ENCODE data around the gene FBXW11. TPM values are rescaled to one million over a fixed set of nuclear protein-coding genes. Genes with fewer than 3 reads are reported as not detected.

The FBXW11 gene
- total RNA-seq, 1 donor from 2014 or later: 71.6 TPM

DNA sequence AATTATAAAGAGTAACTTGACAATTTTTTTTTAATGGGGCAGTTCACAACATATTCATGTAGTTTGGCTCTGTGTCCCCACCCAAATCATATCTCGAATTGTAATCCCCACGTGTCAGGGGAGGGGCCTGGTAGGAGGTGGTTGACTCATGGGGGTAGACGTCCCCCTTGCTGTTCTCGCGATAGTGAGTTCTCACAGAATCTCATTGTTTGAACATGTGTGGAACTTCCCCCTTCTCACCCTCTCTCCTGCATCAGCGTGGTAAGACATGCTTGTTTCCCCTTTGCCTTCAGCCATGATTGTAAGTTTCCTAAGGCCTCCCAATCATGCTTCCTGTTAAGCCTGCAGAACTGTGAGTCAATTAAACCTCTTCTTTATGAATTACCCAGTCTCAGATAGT, 40.7 kb downstream of the FBXW11 start:
- DNase-seq (ENCODE audit: low read depth) (no peak), FAIRE-seq (no peak)
- Histone ChIP-seq H3K36me3 (ENCODE audit: control insufficient read depth, insufficient read depth, low read length) (no peaks in the 10 kb centered on the region), H3K27me3 (ENCODE audit: control insufficient read depth, insufficient read depth, low read length) (no peaks in the 10 kb centered on the region), H3K4me3 (ENCODE audit: low read depth, low read length) (no peak overlapping the region)
- no peak for TF ChIP-seq CTCF (IDR thresholded peaks at IDR 0.05; ENCODE audit: insufficient read depth, low read length, severe bottlenecking)

DNA sequence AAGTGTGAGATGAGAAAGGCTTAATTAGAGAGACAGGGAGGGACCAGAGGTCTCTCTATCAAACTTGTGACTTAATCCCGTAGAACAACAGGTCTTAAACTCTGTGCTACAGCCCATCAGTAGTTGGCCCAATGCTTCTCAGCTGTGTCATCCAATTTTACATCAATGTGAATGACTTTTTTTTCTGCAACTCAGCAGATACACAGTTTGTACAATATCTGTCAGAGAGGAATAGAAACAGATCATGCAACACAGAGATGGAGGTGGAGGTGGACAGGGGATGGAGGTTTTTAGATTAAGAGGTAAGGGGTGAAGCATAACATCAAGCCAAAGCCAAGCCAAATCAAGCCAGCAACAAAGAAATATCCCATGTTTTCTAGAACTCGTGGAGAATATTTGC, 43.0 kb downstream of the FBXW11 start:
- DNase-seq (ENCODE audit: low read depth): no peak
- Histone ChIP-seq H3K36me3 (ENCODE audit: control insufficient read depth, insufficient read depth, low read length) (no peaks in the 10 kb centered on the region), H3K27me3 (ENCODE audit: control insufficient read depth, insufficient read depth, low read length) (no peaks in the 10 kb centered on the region), H3K4me3 (ENCODE audit: low read depth, low read length) (no peak overlapping the region)
- no peak for TF ChIP-seq CTCF (IDR thresholded peaks at IDR 0.05; ENCODE audit: insufficient read depth, low read length, severe bottlenecking)
- no peak for FAIRE-seq

DNA sequence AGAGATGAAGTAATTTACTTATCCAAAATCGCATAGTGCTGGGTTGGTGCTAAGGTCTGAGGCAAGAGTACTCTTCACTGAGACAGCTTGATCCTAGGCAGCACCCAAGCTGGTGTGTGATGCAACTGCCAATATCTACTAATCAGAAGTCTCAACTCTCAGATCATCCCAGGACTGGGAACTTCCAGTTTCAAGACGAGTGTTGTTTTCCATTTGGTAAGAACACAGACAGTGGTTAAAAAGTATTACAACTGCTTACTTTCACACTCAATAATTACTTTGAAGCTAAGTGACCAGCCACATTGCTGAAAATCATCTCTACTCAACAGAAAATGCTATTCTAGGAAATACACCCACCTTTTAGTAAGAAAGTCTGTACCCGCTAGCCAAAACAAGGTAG, 45.3 kb downstream of the FBXW11 start:
- FAIRE-seq (no peak), DNase-seq (ENCODE audit: low read depth) (no peak)
- Histone ChIP-seq H3K4me3 (ENCODE audit: low read depth, low read length) (no peak overlapping the region), H3K36me3 (ENCODE audit: control insufficient read depth, insufficient read depth, low read length) (no peaks in the 10 kb centered on the region), H3K27me3 (ENCODE audit: control insufficient read depth, insufficient read depth, low read length) (no peaks in the 10 kb centered on the region)
- TF ChIP-seq CTCF (IDR thresholded peaks at IDR 0.05; ENCODE audit: insufficient read depth, low read length, severe bottlenecking): no peak

DNA sequence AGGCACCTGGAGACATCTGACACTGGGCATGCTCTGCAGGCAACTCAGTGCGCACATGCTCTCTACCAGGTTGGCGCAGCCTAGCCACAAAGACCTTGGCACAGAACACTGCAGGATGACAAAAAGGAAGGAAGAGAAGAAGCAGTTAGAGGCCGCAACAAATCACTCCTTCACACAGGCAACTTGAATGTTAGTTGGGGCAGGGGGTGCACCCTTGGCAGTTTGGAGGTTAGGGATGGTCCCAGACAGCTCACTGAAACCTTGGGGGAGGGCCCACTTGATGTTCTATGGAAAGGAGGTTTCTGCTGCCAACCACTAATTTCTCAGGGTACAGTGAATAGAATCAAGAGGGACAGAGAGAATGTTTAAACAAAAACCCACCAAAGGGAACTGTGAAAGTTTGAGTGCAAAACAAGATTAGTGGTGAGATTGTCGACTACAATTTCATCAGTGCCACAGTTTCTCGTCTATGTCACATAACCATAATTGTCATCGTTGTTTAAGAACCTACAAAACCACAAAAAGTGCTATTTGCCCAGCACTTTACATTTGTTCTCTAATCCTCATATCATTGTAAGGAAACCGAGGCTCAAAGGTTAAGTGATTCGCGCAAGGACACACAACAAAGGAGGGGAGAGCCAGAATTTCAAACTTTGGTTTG, 48.7 kb downstream of the FBXW11 start:
- Histone ChIP-seq H3K36me3 (ENCODE audit: control insufficient read depth, insufficient read depth, low read length) (no peaks in the 10 kb centered on the region), H3K4me3 (ENCODE audit: low read depth, low read length) (no peak overlapping the region), H3K27me3 (ENCODE audit: control insufficient read depth, insufficient read depth, low read length) (no peaks in the 10 kb centered on the region)
- DNase-seq (ENCODE audit: low read depth) (peak; percentile 33), FAIRE-seq (no peak)
- TF ChIP-seq CTCF (IDR thresholded peaks at IDR 0.05; ENCODE audit: insufficient read depth, low read length, severe bottlenecking): no peak

DNA sequence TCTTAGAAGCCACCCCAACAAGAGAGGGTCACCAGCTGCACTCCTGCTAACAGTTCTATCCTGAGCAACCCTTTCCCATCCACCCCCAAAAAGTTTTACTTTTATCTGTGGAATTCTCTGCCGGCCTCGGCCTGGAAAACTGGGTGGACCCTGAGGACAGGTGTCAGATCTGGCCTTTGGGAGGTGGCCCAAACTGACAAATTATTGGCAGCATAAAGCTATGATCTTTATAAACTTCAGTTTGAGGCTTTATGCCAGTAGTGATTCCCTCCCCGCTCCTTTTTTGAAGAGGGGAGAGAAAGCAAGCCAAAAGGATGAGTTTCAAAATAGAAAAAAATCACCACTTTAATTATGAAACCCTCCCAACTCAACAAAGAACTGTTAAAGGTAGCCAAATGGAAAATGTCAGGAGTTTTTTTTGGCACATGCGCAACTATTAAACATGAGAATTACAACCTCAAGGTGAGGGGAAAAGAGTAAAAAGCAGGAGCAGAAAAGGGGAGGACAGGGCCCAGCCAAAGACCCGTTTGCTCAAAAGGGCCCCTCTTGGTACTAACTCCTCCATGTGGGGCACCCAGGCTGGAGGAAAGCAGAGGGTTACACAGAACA, 49.4 kb downstream of the FBXW11 start:
- Histone ChIP-seq H3K4me3 (ENCODE audit: low read depth, low read length) (no peak overlapping the region), H3K27me3 (ENCODE audit: control insufficient read depth, insufficient read depth, low read length) (no peaks in the 10 kb centered on the region), H3K36me3 (ENCODE audit: control insufficient read depth, insufficient read depth, low read length) (no peaks in the 10 kb centered on the region)
- DNase-seq (ENCODE audit: low read depth) (no peak), FAIRE-seq (no peak)
- no peak for TF ChIP-seq CTCF (IDR thresholded peaks at IDR 0.05; ENCODE audit: insufficient read depth, low read length, severe bottlenecking)

GRCh38 chr5:171956314-171956713, 50.1 kb downstream of the FBXW11 start:
- no peak overlapping the region for H3K4me3 ChIP-seq (ENCODE audit: low read depth, low read length)
- H3K27me3 ChIP-seq (ENCODE audit: control insufficient read depth, insufficient read depth, low read length): no peaks in the 10 kb centered on the region
- DNase-seq (ENCODE audit: low read depth) (no peak), FAIRE-seq (no peak)
- TF ChIP-seq CTCF (IDR thresholded peaks at IDR 0.05; ENCODE audit: insufficient read depth, low read length, severe bottlenecking): no peak
- H3K36me3 ChIP-seq (ENCODE audit: control insufficient read depth, insufficient read depth, low read length): no peaks in the 10 kb centered on the region
